ENCODE measurements around the gene PSD2.

PSD2 gene

GRCh38 chr5:139838381-139839197 is 43.0 kb downstream of the PSD2 start:
- no peak for DNase-seq

DNA sequence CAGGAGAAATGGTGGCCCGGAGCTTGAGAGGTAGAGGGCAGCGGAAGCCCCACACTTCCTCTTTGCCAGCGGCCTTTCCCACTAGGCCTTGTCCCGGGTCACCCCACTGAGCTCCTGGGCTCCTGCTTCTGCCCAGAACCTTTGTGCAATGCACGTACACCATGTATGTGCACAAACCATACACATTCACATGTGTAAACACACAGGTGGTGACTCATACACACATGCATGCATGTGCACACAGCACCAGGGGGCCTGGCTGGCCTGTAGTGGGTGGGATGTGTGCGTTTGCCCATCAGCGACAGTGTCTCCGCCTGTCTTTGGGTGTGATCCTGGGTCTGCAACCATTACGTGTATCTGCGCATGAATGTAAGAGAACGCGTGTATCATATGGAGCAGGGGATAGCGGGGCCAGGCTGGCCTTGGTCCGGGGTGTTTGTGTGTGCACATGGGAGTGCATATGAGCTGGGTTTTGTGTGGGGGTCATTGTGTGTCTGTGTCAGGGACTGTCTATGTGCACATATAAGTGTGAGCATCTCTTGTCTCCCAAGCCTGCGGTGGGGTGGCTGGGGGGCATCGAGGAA is 43.7 kb downstream of the PSD2 start:
- no peak for DNase-seq

DNA sequence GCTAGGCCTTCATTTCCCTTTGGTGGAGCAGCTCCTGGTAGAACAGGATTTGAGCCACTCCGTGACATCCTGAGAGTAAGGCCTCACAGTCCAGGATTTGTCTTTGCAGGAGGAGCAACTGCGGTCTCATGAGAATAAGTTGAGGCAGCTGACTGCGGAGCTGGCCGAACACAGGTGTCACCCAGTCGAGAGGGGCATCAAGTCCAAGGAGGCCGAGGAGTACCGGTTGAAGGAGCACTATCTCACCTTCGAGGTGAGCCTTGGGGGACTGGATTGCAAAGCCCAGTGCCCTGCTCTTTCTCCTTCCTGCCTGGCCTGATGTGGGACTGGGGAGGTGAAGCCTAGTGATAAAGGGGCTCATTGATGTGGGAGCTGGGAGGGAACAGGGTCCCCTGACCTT is 44.3 kb downstream of the PSD2 start:
- DNase-seq = no peak

DNA sequence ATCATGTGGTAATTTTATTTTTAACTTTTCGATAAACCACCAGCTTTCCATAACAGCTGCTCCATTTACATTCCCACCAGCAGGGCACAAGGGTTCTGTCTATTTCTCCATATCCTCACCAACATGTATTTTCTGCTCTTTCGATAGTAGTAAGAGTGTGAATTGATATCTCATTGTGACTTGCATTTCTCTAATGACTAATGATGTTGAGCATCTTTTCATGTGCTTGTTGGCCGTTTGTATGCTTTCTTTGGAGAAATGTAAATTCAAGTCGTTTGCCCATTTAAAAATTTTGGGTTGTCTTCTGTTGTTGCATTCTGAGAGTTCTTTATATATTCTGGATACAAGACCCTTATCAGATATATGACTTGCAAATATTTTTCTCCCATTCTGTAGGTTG is 45.9 kb downstream of the PSD2 start:
- DNase-seq = no peak

DNA sequence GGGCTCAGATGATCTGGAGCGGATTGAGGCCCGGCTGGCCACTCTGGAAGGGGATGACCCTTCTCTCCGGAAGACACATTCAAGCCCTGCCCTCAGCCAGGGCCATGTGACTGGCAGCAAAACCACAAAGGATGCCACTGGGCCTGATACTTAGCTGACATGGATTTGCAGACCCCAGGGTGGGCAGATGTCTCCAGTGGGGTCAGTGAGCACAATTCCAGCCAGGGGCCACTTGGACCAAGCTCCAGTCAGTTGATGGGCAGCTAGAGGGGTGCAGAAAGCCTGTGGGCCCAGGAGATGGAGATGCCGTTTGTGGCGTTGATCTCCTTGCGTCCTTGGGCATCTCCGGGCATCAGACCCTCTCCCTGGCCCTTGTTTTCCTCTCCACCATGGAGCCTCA is 46.7 kb downstream of the PSD2 start:
- no peak for DNase-seq

- DNase-seq = no peak
Measured at GRCh38 chr5:139843991-139844390, 48.4 kb downstream of the PSD2 start.

DNA sequence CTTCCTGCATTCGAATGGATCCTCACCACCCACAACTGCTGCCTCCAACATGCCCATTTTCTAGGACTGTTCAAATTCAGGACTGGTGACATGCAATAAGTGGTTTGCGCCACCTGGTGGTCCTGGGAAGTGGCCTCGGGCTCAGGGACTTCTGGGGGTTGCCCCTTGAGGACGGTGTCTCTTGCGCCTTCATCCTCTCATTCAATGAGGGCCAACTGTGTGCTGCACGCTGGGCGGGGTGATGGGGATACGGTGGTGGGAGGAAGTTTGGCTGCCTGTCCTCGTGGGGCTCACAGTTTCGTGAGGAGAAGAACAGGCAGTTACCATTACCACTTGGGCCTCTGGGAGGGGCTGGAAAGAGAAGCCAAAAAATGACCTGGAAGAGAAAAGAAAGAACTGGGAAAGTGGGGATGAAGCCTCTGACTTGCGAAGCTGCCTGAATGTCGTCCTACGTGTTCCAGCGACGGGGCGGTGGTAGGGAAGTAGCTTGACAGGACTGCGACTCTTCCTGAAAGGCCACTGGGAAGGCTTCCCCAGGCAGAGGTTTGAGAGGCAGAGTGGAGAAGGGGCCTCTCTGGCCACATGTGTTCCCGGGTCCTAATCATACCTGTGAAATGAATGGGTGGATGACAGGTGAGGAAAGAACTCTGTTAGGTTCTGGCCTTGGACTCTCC is 49.0 kb downstream of the PSD2 start:
- peak; percentile 81 for DNase-seq

- no peak for DNase-seq
Measured at GRCh38 chr5:139845846-139846681, 50.5 kb downstream of the PSD2 start.

DNA sequence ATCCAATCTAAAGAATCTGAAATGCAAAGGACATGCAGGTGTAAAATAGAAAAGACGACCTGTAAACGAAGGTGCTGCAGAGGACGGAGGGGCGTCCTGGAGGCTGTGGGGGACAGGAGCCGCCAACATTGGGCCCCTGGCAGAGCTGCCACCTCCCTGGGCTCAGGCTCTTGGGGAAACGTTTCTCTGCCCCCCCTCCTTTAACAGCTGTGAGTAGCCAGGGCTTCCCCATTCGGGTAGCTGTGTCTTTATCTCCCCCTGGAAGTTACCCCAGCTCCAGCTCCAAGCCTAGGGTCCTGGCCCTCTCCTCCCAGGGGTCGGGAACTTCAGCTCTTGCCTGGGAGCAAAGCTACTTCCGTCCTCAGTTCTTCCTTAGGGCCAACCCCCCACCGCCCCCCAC is 51.5 kb downstream of the PSD2 start:
- no peak for DNase-seq

DNA sequence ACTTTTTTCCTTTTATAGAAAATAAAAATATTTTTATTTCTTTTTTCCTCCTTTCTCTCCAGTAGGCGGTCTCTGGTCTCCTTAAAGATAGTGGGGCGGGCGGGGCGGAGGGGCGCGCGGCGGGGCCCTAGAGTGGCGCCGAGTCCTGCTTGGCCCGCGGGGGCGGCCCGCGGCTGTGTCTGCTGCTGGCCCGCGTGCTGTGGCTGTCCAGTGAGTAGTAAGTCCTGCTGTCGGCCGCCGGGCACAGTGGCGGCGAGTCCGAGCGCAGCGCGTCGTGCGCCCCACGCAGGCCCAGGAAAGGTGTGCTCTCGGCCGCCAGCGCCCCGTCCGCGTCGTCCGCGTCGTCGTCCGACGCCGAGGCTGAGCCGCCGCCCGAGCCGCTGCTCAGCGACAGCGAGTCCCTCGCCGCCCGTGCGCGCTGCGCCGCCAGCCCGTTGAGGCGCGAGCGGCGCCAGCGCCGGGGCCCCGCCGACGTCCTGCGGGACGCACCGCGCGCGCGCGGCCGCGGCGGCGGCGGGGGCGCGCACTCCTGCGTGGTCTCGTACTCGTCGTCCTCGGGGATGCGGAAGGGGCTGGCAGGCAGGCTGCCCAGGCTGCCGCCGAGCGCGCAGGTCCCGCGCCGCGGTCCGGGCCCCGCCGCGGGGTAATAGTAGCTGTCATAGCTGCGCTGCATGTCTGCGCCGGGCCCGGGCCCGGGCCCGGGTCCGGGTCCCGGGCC is 52.3 kb downstream of the PSD2 start:
- DNase-seq = peak; percentile 82

- DNase-seq = peak; percentile 57
Measured at GRCh38 chr5:139848508-139849100, 53.0 kb downstream of the PSD2 start.

GRCh38 chr5:139849501-139849900 is 53.9 kb downstream of the PSD2 start:
- no peak for DNase-seq

DNA sequence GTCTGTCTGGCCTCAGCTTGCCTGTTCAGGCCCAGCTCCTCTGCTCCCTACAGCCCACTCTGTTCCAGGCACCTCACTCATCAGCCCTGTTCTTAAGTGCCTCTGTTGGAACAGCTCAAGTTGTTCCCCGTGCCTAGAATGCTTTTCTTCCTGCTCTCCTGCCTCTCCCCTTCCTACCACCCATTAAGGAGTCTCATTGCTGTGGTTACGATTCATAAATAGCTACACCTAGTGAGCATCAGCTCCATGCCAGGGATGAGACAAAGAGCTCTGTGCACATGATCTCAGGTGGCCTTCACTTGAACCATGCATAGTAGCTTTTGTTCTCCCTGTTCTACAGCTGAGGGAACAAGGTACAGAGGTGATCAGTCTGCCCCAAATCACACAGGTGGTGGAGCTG is 54.3 kb downstream of the PSD2 start:
- no peak for DNase-seq

- no peak for DNase-seq
Measured at GRCh38 chr5:139850423-139851016, 54.9 kb downstream of the PSD2 start.

GRCh38 chr5:139851558-139851957 is 56.0 kb downstream of the PSD2 start:
- DNase-seq = no peak

DNA sequence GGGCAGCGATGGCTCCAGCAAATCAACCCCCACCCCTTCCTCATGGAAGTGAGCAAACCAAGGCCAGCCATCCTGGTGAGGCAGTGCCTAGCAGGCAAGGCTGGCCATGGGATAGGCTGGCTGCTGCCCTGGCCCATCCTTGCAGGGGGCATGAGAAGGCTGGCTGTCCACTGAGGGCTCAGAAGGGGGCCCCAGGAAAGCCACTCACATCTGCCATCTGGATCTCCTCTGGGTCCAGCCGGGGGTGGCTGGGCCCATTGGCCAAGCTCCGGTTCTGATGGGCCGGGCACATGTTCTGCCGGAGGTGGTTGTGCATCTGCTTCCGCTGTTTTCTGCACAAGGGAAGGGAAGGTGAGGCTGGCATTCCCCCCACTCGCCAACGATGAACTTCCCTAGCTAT is 57.1 kb downstream of the PSD2 start:
- no peak for DNase-seq

- DNase-seq = no peak
Measured at GRCh38 chr5:139854029-139854605, 58.5 kb downstream of the PSD2 start.

GRCh38 chr5:139854953-139855352 is 59.3 kb downstream of the PSD2 start:
- DNase-seq = no peak

- no peak for DNase-seq
Measured at GRCh38 chr5:139855451-139855850, 59.8 kb downstream of the PSD2 start.

GRCh38 chr5:139855946-139856540 is 60.4 kb downstream of the PSD2 start:
- DNase-seq = no peak

GRCh38 chr5:139856714-139857113 is 61.1 kb downstream of the PSD2 start:
- DNase-seq = no peak

All from CD4-positive, alpha-beta T cell treated with Interleukin-17A for 4 hours (primary cell).